GM19035 (cell line): ENCODE results near the gene ERRFI1.
A peak's percentile ranks its signal among the peaks of the same experiment; 100 is the strongest.

Experiments
- ATAC-seq: cut with Tn5 transposase; IDR thresholded peaks from one replicate; pipeline ENCODE4 v1.9.1; 2021; ENCODE audit not compliant: unreplicated experiment

Gene ERRFI1

DNA sequence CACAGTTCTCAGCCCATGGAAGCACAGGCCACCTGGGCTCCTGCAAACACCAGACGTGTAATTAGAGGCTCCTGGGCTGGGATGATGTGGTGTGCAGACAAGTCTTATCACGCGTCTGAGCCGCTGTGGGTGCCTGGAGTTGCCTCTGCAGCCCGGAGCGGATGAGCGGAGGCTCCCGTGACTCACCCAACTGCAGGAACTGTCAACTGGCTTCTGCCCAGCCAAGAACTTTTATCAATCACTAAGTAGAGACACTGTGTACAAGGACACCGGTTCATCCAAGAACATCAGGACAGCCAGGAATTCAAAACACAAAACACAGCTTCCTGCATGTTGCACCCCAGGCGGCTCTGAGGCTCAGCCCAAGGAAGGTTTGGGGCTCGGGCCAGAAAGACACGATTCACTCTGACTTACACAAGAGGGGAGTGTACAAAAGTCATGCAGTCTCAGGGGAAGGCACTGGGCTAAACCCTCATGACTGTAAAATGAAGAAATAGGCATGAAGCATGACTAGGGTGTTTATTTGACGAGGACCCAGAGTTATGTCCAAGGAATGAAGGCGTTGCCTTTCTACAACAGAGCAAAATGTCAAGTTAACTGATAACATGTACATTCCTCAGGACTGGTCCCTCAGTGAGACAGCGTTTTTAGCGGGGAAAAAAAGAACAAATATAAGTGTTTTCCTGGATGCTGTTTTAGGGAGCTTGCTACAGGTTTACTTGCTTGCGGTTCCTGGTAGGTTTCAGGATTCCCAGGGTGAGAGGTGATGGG, 21.1 kb downstream of the ERRFI1 start:
- ATAC-seq = no peak

DNA sequence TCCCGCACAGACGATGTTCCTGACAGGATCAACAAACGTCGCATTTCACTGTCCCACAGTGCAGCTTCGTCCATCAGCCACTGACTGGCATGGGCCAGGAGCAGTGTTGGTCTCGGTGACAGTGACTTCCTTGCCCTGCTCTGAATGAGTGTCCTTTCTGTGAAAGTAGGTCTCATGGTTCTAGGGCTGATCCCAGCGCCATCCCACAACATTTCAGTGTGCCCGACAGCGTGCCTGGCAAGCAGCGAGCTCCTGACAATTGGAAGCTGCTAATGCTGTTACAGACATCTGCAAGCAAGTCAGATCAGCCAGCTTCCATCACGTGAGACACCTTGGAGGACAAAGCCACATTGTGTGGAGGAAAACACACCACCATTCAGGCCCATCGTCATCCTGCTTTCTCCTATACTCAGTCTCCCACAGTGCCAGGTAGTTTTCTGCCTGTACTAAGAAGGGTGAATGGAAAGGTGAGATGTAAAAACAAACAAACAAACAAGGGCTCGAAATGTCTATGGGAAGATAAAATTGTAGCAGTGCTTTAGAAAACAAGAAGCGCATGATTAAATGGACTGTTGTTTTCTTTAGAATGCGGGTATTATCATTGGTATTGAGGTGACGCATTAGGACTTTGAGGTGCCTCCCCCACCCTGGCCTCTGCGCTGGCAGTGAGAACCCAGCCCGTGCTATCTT, 21.9 kb downstream of the ERRFI1 start:
- no peak for ATAC-seq

DNA sequence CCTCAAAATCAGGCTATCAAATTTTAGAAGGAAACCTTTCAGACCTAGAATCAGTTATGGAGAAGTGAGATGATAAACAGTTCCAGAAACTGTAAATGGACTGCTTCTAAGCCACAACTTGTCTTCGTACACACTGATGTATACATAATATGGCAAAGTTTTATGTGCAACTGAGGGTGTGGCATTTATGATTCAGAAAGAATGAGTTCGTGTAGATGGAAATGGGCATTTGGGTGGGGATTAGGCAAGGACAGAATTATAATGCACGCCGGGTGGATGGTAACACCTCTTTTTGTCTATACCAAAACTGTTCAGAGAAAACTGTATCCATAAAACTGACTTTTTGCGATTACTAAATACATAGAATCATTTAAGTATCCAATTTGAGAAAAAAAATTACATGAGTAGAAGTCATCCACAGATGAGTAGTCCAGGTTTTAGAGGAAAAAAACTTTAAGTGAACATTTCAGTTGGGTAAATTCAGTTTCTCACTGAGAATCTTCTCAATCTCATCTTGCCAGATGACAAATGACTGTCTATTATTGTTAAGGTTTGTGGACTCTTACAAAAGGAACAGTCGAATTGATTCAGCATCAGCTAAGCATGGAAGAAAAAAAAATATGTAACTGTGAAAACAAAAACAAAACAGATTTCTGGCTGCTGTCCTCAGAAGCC, 22.5 kb downstream of the ERRFI1 start:
- ATAC-seq = no peak

DNA sequence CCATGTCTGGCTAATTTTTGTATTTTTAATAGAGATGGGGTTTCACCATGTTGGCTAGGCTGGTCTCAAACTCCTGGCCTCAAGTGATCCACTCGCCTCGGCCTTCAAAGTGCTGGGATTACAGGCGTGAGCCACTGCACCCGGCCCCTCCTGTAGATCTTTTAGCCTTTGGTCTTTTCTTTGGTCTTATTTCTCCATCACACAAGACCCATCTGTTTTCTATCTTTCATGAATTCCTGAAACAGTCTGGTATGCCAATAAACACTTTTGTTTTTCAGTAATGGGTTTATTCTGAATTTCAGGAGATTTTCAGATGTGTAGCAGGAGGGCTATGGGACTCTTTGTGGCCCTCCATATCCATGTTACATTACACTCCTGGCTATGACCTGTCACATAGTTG, 23.2 kb downstream of the ERRFI1 start:
- ATAC-seq = no peak

DNA sequence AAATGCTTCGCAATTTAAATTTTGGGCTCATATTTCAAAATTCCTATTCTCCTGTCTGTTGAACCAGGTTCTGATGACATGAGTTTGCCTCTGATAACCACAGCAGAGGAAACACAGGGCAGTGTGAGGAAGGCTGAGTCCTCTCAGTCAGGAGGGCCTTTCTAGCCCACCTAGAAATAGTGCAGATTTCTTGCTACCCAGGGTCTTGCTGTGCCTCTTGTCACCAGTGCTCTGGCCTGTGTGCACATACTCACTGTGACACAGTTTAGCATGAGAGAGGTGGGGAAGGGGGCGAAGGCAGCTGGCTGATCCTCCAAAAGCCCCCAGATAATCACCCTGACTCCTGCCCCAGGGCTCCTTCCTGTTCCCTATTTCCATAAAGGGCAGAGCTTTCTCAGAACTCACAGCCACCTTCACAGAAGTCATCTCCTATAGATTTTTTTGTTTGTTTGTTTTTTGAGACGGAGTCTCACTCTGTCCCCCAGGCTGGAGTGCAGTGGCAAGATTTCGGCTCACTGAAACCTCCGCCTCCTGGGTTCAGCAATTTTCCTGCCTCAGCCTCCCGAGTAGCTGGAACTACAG, 23.7 kb downstream of the ERRFI1 start:
- ATAC-seq = no peak

DNA sequence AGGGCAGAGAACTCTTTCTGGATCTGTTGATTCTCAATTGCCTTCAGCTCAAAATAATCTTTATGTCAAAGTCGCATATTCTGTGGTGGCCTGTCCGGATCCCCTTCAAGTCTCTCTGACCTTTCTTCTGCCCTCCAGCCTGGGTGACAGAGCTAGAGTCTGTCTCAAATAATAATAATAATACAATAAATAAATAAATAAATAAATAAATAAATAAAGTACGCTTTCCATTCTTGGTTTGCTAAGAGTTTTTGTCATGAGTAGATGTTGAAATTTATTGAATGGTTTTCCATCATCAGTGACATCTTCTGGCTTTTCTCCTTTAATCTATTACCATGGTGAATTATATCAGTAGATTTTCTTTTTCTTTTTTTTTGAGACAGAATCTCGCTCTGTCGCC, 30.7 kb downstream of the ERRFI1 start:
- ATAC-seq = no peak

DNA sequence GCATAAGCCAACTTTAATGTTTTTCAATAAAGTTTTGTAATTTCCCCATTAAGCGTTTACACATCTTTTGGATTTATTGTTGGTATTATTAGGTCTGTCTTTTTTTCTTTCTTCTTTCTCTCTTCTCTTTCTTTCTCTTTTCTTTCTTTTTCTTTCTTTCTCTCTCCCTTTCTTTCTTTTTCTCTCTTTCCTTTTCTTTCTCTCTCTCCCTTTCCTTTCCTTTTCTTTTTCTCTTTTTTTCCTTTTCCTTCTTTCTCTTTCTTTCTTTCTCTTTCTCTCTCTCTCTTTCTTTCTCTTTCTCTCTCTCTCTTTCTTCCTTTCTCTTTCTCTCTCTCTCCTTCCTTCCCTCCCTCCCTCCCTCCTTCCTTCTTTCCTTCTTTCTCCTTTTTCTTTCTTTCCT, 31.3 kb downstream of the ERRFI1 start:
- ATAC-seq = no peak

DNA sequence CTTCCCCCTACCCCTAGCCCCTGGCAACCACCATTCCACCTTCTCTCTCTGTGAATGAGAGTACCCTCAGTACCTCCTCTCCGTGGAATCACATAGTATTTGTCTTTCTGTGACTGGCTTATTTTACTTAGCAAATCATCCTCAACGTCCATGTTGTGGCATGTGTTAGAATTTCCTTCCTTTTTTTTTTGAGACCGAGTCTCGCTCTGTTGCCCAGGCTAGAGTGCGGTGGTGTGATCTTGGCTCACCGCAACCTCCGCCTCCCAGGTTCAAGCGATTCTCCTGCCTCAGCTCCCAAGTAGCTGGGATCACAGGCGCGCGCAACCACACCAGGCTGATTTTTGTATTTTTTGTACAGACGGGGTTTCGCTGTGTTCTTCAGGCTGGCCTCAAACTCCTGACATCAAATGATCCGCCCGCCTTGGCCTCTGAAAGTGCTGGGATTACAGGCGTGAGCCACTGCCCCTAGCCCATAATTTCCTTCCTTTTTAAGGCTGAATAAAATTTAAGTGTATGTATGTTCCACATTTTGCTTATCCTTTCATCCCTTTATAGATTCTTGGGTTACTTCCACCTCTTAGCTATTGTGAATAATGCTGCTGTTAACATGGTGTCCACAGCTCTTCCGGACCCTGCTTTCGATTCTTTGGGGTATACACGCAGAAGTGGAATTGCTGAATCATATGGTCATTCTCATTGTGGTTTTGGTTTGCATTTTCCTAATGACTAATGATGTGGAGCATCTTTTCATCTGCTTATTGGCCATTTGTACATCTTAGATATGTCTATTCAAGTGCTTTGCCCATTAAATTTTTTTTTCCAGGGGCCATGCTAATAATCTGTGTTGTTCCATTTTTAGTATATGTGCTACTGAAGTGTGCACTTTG, 32.3 kb downstream of the ERRFI1 start:
- ATAC-seq = peak; percentile 80

DNA sequence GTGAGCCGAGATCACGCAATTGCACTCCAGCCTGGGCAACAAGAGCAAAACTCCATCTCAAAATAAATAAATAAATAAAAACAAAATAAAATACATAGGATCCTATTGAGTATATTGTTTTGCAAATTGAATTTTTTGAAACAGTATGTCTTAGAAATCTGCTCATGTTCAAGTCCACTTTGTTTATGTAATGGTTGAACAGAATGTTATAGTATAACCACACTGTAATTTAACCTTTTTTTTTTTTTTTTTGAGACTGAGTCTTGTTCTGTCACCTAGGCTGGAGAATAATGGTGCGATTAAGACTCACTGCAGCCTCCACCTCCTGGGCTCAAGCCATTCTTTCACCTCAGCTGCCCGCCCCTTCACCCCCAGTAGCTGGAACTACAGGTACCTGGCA, 33.2 kb downstream of the ERRFI1 start:
- no peak for ATAC-seq

DNA sequence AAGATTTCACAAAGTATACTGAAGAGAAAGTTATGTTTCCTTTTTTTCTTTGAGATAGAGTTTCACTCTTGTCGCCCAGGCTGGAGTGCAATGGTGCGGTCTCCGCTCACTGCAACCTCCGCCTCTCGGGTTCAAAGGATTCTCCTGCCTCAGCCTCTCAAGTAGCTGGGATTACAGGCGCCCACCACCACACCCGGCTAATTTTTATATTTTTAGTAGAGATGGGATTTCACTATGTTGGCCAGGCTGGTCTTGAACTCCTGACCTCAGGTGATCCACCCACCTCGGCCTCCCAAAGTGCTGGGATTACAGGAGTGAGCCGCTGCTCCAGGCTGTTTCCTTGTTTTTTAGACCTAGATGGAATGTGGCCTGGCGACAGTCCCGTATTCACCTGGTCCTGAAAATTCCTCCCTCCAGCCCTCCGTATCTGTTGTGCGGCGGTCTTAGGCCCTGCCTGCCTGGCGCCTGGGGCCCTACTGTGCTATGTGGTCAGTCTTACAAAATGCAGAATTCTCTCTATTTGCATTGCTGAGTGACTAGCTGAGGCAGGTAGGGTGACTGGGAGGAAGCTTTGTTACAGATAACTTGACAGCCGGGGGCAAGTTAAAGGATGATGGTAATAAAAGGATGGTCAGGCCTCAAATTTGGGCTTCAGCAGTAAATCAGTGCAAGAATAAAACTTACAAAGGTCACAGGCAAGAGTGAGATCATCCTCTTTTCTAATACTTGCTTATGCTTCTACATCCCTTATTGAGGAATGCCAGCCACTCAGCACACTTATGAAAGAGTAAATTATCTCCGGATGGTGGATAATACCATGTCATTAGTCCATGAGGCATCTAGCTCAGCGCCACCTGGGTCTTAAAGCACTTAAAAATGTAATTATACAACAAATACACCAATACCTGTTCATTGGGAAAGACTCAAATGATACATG, 34.3 kb downstream of the ERRFI1 start:
- ATAC-seq = no peak

DNA sequence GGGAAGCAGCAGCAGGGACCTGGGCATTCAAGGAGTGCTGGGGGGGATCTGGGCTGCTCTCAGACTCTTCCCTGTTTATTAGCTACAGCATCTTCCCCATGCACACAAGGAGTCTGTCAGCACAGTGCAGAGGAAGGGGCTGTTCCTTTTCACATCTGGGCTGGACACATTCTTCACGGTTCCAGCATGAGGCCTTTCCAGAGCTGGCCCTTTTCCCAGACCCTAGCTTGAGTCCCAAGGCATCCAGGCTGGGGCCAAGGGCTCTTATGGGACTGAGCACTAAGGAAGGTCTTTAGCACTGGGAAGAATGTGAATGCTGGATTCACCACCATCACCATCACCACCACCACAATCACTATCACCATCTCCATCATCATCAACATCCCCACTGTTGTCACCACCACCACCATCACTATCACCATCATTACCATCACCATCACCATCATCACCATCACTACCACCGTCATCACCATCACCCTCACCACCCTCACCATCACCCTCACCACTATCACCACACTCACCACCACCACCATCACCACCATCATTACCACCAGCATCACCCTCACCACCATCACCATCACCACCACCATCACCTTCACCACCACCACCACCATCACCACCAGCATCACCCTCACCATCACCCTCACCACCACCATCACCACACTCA, 36.2 kb downstream of the ERRFI1 start:
- ATAC-seq = no peak

DNA sequence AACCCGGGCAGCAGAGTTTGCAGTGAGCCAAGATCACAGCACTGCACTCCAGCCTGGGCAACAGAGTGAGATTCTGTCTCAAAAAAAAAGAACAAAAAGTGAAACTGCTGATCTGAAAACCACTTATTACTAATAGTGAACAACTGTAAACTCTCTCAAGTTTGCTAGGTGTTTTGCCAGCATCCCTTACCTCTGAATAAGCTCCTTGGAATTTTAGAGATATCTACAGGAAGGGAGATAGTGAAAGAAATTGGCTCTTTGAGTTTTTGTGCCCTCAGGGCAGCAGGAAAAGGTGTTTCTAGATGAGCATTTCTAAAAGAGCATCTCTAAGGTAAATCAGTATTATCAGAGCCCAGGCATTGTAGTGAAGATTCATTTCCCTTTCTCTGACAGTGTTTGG, 37.5 kb downstream of the ERRFI1 start:
- ATAC-seq = no peak

DNA sequence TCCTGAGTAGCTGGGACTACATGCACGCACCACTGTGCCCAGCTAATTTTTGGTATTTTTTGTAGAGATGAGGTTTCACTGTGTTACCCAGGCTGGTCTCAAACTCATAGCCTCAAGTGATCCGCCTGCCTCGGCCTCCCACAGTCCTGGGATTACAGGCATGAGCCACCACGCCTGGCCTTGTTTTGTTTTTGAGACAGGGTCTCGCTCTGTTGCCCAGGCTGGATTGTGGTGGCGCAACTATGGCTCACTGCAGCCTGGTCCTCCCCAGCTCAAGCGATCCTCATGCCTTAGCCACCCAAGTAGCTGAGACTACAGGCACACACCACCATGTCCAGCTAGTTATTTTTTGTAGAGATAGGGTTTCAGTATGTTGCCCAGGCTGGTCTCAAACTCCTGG, 38.6 kb downstream of the ERRFI1 start:
- no peak for ATAC-seq

DNA sequence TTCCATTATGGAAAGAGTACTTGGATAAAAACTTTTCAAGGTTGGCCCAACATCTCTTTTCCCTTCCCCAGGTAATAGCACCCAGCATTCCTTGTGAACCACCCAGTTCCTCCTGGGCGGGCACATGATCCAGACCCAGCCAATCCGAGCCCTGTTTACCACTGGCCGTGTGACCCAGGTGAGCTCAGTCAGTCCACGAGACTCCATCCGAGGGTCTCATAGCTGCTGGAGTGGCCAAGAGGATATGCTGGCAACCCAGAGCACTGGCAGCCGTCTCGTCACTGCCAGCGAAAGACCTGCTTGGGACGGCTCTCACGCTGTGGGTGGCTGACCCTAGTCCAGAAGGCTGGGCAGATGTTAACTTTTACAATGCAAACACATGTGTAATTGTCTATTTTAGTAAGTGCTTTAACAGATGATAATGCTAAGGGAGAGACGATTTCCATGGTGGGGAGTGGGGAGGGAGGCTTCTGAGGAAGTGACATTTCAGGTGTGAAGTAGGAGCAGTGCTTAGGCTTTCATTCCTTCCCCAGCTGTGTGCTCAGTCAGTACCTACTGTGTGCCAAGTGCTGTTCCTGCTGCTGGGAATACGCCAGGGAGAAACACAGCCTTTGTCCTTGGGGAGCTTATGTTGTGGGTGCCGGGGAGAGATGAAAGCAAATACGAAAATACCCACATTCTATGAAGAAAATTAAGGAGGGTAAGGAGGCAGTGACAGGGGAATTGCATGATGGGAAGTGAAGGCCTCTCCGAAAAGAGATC, 40.1 kb downstream of the ERRFI1 start:
- ATAC-seq = no peak

DNA sequence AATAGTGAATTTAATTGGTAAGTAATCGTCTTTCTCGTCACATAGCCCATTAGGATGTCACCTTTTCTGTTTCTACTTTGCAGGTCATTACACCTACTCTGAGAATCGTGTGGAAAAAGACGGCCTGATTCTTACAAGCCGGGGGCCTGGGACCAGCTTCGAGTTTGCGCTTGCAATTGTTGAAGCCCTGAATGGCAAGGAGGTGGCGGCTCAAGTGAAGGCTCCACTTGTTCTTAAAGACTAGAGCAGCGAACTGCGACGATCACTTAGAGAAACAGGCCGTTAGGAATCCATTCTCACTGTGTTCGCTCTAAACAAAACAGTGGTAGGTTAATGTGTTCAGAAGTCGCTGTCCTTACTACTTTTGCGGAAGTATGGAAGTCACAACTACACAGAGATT, 41.3 kb downstream of the ERRFI1 start:
- no peak for ATAC-seq

DNA sequence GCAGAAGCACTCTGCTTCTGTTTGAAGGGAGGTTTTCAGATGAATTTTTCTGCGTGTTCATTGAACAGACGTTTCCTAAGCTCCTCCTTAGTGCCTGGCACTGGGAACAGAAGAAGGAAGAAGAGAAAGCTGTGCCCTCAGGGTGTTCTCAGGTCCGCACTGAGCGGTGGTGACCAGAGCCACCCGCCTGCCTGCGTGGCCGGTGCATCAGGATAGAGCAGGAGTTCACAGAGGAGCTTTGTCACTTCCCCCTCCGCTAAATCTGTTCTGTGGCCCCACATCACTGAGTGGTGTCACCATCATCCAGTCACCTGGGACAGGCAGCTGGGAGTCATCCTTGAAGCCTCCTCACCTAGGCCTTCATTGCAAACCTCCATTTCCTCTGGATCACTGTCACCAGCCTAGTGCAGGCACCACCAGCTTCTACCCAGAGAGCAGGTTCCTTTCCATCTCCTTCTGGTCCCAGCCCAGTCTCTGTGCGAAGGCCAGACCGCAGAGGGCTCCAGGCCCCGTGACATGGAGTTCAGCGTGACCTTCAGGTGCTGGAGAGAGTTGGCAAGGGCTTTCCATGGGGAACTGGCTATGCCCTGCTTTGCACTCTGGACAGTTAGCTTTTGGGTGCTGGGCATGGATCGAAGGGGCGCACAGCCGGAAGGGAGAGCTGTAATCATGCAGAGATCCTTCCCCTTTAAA, 42.9 kb downstream of the ERRFI1 start:
- no peak for ATAC-seq

DNA sequence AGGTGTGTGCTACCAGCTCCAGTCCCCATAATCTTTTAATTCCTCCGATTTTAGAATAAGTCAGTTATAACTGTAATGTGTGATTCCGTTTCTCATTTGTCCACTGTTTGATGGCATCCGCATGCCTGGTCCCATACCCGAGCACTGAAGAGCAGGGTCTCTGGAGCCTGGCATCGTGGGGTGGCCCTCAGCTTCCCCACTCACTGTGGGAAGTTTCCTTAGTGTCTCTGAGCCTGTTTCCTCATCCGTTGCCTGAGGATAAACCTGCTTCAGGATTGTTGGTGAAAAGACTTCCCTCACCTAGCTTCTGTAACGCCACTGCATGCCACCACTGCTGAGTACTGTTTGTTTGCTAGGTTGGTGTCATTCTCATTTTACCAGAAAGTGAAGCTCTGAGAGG, 45.1 kb downstream of the ERRFI1 start:
- no peak for ATAC-seq
